GM19467 (cell line): ENCODE data around the gene LCMT2.
"Not testable (repeated sequence)": the region's sequence is repeated elsewhere in the genome, so short reads cannot be mapped to it uniquely, and the experiment has no call there.

Source experiments
- ATAC-seq: cut with Tn5 transposase; IDR thresholded peaks from one replicate; pipeline ENCODE4 v1.9.1; 2021; ENCODE audit warnings: mild to moderate bottlenecking, moderate library complexity; ENCODE audit not compliant: unreplicated experiment

LCMT2 gene

DNA sequence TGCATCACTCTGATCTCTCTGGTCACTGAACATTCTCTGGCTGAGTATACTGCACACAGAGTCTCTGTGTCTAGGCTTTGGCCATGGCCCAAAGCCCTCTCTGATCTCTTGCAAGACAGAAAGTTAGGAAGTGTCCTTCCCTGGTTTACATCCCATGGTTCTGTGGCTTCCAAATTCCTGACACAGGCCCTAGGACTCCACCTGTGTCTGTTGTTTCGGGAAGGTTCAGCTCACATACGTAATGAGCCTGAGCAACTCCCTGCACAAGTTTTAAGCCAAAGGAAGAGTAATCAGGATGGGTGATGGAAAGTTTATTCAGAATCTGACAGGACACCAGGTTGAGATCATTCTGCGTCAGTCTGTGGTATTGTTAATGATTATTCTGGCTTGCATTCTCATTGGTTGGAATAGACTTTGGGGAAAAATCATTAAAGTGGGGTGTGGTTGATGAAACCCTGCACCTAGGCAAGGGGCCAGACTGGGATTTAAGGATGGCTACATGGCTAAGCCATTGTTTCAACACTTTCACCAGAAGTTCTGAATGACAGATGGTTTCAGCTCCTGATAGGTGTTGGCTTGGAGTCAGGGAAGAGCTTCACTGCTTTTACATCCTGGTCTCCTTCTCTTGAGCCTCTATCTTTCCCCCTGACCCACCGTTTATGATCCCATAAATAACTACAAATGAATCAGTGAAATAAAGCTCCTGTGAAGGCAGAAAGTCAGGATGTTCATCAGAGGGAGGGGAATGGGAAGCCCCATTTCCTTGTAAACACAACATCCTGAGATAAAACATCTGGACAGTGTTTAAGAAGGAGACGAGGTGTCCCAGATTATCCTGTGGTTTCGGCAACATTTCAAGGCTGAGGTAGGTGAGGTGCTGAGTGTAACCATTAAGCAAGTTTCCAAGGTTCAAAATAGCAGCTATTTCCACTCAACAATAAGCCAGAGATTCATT is 14.1 kb downstream of the LCMT2 start:
- ATAC-seq = no peak

GRCh38 chr15:43314171-43314570 is 16.2 kb downstream of the LCMT2 start:
- no peak for ATAC-seq

- ATAC-seq = no peak
These were observed 18.0 kb downstream of the LCMT2 start for GRCh38 chr15:43312378-43312777.

- no peak for ATAC-seq
These were observed 28.1 kb downstream of the LCMT2 start, which contains the start of gene TGM7 for GRCh38 chr15:43302205-43302817. TGM7 (minus strand) TSS chr15:43302255.

DNA sequence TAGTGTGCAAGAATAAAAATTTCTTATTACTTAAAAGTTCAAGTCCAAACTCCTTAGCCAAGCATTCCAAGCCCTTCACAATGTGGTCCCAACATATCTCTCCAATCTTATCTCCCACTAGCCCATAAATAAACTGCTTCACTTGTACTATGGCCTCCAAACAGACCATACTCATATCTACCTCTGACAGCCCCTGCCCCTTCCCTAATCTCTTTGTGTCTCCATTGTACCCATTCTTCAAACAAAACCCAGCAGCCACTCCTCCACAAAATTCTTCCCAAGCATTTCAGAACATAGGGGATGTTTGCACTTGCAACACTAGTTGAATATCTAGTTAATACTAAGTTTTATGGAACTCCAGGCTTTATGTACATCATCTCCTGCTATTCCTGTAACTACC is 30.5 kb downstream of the LCMT2 start:
- ATAC-seq = no peak

GRCh38 chr15:43299411-43299810 is 31.0 kb downstream of the LCMT2 start:
- ATAC-seq = no peak

- ATAC-seq = no peak
These were observed 36.2 kb downstream of the LCMT2 start for GRCh38 chr15:43294091-43294706.

DNA sequence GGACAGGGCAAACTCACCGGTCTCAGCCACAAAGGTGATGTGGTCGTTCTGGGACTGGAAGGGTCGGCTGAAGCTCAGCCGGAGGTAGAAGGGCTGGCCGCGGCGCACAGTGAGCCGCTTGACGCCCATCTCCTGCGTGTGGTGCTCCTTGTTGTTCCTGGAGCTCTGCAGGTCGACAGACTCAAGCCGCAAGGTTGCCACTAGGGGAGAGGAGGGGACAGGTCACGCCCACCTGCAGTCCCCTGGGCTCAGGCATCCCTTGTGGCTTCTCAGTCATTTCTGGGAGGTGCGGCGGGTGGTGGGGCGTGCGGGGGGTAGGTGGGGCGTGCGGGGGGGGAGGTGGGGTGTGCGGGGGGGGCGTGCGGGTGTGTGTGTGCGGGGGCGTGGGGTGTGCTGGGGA is 36.9 kb downstream of the LCMT2 start:
- no peak for ATAC-seq

DNA sequence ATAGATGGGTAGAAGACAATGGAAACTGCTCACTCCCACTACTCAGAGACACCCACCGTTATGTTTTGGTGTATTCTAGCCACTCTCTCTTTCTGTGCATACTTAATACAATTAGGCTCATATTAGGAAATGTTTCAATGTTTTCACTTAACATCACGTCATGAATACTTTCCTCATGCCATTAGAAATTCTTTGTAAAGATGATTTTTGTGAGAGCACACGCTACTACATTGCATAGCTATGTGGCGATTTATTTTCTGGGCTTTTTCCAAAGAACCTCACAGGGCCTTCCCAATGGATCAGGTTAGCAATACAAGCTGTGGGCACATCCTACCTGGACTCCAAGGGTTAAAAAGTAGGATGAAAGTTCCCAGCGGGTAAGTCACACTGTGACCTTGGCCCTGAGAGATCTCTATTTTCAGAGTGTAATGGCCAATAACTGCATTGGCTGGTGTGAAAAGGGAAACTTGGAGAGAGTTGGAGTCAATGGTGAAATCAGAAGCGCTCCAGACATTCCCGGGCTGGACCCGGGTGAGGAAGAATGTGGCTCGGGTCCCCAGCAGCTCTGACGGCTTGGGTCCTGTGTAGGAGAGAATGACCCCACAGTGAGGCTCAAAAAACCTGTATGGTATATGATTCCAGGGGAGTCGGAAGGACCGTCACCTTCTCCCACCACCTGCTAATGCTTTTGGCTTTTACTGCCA is 37.8 kb downstream of the LCMT2 start:
- ATAC-seq = no peak

DNA sequence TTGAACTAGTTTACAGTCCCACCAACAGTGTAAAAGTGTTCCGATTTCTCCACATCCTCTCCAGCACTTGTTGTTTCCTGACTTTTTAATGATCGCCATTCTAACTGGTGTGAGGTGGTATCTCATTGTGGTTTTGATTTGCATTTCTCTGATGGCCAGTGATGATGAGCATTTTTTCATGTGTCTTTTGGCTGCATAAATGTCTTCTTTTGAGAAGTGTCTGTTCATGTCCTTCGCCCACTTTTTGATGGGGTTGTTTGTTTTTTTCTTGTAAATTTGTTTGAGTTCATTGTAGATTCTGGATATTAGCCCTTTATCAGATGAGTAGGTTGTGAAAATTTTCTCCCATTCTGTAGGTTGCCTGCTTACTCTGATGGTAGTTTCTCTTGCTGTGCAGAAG is 40.7 kb downstream of the LCMT2 start:
- not testable (repeated sequence) for ATAC-seq

DNA sequence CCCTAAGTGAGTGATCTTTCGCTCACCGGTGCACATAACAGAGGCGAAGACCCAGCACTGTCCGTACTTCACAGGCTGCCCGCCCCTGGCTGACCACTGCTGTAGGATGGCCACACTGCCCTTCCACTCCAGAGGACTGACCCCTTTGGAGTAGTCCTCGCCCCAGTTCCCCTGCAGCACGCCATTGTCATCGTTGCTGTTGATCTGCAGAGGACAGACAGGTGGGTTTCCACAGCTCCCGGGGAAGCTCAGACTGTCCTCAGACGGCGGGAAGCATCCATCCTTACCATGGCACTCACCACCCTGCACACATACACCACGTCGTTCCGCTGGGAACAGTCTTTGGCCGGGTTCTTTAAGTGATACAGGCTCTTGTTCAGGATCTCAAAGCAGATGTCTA is 43.1 kb downstream of the LCMT2 start:
- no peak for ATAC-seq

GRCh38 chr15:43286074-43286473 is 44.3 kb downstream of the LCMT2 start:
- no peak for ATAC-seq

GRCh38 chr15:43285609-43286037 is 44.8 kb downstream of the LCMT2 start:
- ATAC-seq = no peak

GRCh38 chr15:43283526-43283925 is 46.8 kb downstream of the LCMT2 start:
- no peak for ATAC-seq

GRCh38 chr15:43281926-43282602 is 48.3 kb downstream of the LCMT2 start:
- no peak for ATAC-seq

- ATAC-seq = no peak
These were observed 49.4 kb downstream of the LCMT2 start for GRCh38 chr15:43280996-43281395.

- ATAC-seq = no peak
These were observed 50.9 kb downstream of the LCMT2 start for GRCh38 chr15:43279496-43279895.

DNA sequence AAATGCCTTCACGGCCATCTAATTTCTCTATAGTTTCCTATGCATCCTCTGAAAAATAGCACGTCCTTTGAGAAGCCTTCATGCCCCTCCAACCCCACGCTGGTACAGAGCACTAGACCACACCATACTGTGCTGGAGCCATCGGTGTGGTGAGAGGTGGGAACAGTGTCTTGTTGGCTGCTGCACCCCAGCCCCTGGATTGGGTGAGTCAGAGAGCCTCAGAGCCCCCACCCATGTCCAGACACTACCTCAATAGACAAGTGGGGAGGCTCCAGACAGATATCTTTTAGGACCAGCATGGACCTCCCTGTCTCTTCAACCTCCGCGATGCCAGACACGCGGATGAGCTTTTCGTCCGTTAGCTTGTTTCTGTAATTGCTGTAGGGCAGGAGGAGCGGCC is 51.5 kb downstream of the LCMT2 start:
- no peak for ATAC-seq

GRCh38 chr15:43277901-43278300 is 52.5 kb downstream of the LCMT2 start:
- ATAC-seq = no peak

DNA sequence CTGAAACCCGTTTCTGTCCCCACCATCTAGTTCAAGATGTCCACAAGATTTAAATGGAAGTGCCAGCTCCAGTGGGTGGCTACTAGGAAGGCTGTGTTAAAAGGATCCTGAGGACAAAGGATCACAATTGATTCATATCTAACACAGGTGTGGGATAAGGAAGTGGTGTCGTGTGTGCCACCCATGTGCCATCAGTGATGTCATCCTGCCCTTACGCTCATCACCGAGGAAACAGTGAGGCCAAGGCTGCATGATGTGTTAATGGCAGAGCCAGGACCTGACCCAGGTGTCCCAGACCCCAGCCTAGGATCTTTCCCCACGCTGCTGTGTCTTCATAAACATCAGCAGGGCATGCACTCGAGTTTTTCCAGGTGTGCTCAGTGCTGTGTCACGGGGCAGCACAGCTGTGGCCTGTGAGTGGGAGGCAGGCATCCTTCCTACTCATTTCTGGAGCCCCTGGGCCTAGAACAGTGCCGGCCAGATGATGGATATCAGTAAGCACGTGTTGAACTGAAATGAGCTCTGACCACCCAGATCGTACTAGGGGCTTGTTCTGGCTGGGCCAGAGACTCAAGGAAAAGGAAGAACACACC is 53.0 kb downstream of the LCMT2 start:
- ATAC-seq = no peak
